Subcutaneous abdominal adipose tissue (tissue), 5 donors: ENCODE results near the gene CTIF.
A peak's percentile ranks its signal among the peaks of the same experiment; 100 is the strongest.

Experiments used
- H3K27ac ChIP-seq: one replicate; pipeline ENCODE4 v1.7.0; 2013; ENCODE audit warnings: low read depth, mild to moderate bottlenecking, inconsistent platforms, low read length, moderate library complexity
- H3K27me3 ChIP-seq, 5 donors: one replicate each; pipeline ENCODE4 v1.7.0; 2013; ENCODE audit warnings: low read length in 5 of 5, inconsistent platforms in 1 of 5; ENCODE audit not compliant: control insufficient read depth in 5 of 5, insufficient read depth in 4 of 5
- H3K36me3 ChIP-seq, 5 donors: one replicate each; pipeline ENCODE4 v1.7.0; 2013; ENCODE audit warnings: low read length in 5 of 5; ENCODE audit not compliant: control insufficient read depth in 5 of 5, insufficient read depth in 5 of 5
- H3K4me1 ChIP-seq, 5 donors: one replicate each; pipeline ENCODE4 v1.7.0; 2013; ENCODE audit warnings: low read length in 5 of 5, mild to moderate bottlenecking in 3 of 5, moderate library complexity in 1 of 5; ENCODE audit not compliant: control insufficient read depth in 5 of 5, insufficient read depth in 5 of 5
- H3K4me3 ChIP-seq, 5 donors: one replicate each; pipeline ENCODE4 v1.7.0; 2013; ENCODE audit warnings: low read length in 5 of 5, low read depth in 1 of 5
- H3K9ac ChIP-seq, 5 donors: one replicate each; pipeline ENCODE4 v1.7.0; 2013; ENCODE audit warnings: low read length in 5 of 5, mild to moderate bottlenecking in 4 of 5, moderate library complexity in 3 of 5
- H3K9me3 ChIP-seq, 5 donors: one replicate each; pipeline ENCODE4 v1.7.0; 2013; ENCODE audit warnings: low read length in 5 of 5; ENCODE audit not compliant: control insufficient read depth in 5 of 5
- donor health status: healthy.
- donor health status: healthy.
- donor health status: healthy.
- donor health status: healthy.
- donor health status: healthy.

The CTIF gene

GRCh38 chr18:48846423-48846932, 307.6 kb downstream of the CTIF start:
- Histone ChIP-seq H3K27me3 (no peaks in the 10 kb centered on the region), H3K4me3 (no peak overlapping the region), H3K36me3 (peaks cover 0 to 5% (median 0%) of the 10 kb centered on the region in 5 donors), H3K9ac (no peak overlapping the region), H3K27ac (no peak overlapping the region), H3K4me1 (peaks cover 15 to 69% (median 53%) of the 10 kb centered on the region in 5 donors), H3K9me3 (no peaks in the 10 kb centered on the region)

DNA sequence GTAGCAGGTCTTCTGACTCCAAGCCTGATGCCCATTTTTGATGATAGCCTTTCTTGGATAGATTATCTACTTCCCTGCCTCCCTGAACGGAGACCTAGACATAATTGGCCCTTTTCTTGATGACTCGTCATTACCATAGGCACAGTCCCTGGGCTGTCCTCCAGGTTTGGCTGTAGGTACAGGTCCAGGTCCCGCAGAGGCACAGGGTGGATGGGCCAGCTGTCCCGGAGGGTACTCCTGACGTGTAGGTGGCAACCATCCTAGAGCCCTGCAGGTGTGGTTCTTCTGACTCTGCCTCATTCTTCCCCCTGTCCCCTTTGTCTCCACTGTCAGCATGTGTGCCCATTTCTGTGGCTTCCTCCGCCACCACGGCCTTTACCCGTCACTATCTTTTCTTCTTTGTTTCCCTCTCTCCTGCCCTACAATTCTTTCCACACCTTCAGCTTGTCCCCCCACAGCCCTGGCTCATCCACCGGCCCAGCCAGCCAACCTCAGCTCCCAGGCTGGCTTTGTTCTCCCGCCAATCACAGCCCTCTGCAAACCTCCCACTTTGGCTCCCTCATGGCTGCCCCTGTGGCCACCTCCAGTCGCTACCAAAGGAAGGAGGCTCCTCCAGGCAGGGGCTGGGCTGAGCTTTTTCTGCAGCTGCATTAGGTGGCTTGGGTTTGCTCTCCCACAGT, 309.1 kb downstream of the CTIF start:
- Histone ChIP-seq H3K27ac (no peak overlapping the region), H3K4me1 (peaks cover 15 to 57% (median 51%) of the 10 kb centered on the region in 5 donors), H3K9ac (no peak overlapping the region), H3K36me3 (peaks cover 0 to 8% (median 0%) of the 10 kb centered on the region in 5 donors), H3K4me3 (peak overlapping the region in 1 of 5 donors; percentile 5), H3K27me3 (no peaks in the 10 kb centered on the region), H3K9me3 (no peaks in the 10 kb centered on the region)

GRCh38 chr18:48848641-48849143, 309.9 kb downstream of the CTIF start:
- Histone ChIP-seq H3K4me1 (peaks cover 13 to 57% (median 52%) of the 10 kb centered on the region in 5 donors), H3K27ac (no peak overlapping the region), H3K9ac (no peak overlapping the region), H3K4me3 (peak overlapping the region in 1 of 5 donors; percentile 5), H3K36me3 (peaks cover 0 to 8% (median 0%) of the 10 kb centered on the region in 5 donors), H3K9me3 (no peaks in the 10 kb centered on the region), H3K27me3 (no peaks in the 10 kb centered on the region)

- peak overlapping the region; percentile 63 for H3K27ac ChIP-seq
- H3K9ac ChIP-seq = peak overlapping the region in 2 of 5 donors; percentile 21 to 41
Measured at GRCh38 chr18:48850822-48851598, 312.2 kb downstream of the CTIF start.

DNA sequence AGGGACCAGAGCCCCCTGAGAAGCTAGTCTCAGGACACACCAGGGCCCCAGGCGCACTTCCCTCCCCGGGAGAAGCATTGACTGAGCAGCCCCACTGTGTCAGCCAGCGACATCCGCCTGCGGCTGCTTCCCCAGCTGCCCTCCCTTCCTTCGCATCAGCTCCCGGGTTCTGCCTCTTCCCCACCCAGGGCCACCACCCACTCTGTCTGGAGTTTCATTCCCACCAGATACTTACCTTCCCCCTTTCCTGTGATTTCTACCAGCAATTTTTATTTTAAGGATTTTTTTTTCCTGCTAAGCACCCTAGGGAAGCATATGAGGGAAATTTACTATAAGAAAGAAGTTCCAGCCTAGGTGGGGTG, 312.7 kb downstream of the CTIF start:
- H3K27me3 ChIP-seq = no peaks in the 10 kb centered on the region
- peak overlapping the region; percentile 63 for H3K27ac ChIP-seq
- H3K36me3 ChIP-seq = peaks cover 0 to 18% (median 6%) of the 10 kb centered on the region in 5 donors
- H3K4me1 ChIP-seq = peaks cover 12 to 49% (median 40%) of the 10 kb centered on the region in 5 donors
- no peak overlapping the region for H3K4me3 ChIP-seq
- peak overlapping the region in 2 of 5 donors; percentile 21 to 35 for H3K9ac ChIP-seq
- no peaks in the 10 kb centered on the region for H3K9me3 ChIP-seq

More at GRCh38 chr18:48850822-48851598, 312.2 kb downstream of the CTIF start:
- peaks cover 12 to 48% (median 38%) of the 10 kb centered on the region in 5 donors for H3K4me1 ChIP-seq
- H3K36me3 ChIP-seq = peaks cover 0 to 18% (median 6%) of the 10 kb centered on the region in 5 donors
- no peak overlapping the region for H3K4me3 ChIP-seq
- H3K27me3 ChIP-seq = no peaks in the 10 kb centered on the region
- H3K9me3 ChIP-seq = no peaks in the 10 kb centered on the region

GRCh38 chr18:48852292-48852691, 313.5 kb downstream of the CTIF start:
- Histone ChIP-seq H3K9ac (no peak overlapping the region), H3K9me3 (no peaks in the 10 kb centered on the region), H3K27me3 (no peaks in the 10 kb centered on the region), H3K4me1 (peaks cover 12 to 51% (median 43%) of the 10 kb centered on the region in 5 donors), H3K36me3 (peaks cover 0 to 22% (median 11%) of the 10 kb centered on the region in 5 donors), H3K27ac (peak overlapping the region; percentile 63), H3K4me3 (no peak overlapping the region)

DNA sequence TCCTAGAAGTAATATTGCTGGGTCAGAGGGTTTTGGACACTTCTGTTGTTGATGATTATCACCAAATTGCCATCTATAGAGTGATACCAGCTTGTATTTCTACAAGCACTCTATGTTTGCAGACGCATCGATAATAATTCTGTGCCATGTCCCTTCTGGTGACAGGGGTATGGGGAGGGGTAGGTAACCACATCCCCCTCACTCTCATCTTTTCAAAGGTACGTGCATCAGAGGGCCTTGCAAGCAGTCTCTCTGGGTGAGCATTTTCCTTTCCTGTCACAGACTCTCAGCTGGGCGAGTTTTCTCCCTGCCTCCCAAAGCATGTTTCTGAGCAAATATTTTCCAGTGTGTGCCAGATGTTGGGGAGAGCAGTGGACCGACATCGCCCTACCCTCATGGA, 314.0 kb downstream of the CTIF start:
- H3K9me3 ChIP-seq = no peaks in the 10 kb centered on the region
- H3K27me3 ChIP-seq = no peaks in the 10 kb centered on the region
- peaks cover 0 to 27% (median 16%) of the 10 kb centered on the region in 5 donors for H3K36me3 ChIP-seq
- H3K9ac ChIP-seq = no peak overlapping the region
- no peak overlapping the region for H3K4me3 ChIP-seq
- H3K4me1 ChIP-seq = peaks cover 12 to 55% (median 43%) of the 10 kb centered on the region in 5 donors
- peak overlapping the region; percentile 63 for H3K27ac ChIP-seq

DNA sequence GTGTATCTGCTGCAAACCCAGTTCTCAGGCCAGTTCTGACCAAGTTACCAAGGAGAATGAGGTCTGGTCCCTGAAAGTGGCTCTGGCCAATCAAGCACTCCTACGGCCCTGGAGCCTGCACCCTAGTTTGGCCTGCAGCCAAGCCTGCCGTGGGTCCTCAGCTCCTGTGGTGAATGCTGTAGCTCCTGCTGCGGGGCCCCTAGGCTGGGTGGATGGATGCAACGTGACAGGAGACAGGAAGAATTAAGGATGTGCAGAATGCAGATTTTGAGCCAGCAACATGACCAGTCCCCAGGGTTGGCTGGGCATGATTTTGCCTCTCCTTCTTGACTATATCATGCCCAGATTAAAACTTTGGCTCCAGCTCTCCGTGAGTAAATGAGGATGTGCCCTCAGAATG, 314.8 kb downstream of the CTIF start:
- Histone ChIP-seq H3K27ac (no peak overlapping the region), H3K9me3 (no peaks in the 10 kb centered on the region), H3K27me3 (no peaks in the 10 kb centered on the region), H3K4me1 (peaks cover 9 to 60% (median 42%) of the 10 kb centered on the region in 5 donors), H3K4me3 (no peak overlapping the region), H3K36me3 (peaks cover 0 to 23% (median 18%) of the 10 kb centered on the region in 5 donors), H3K9ac (no peak overlapping the region)

DNA sequence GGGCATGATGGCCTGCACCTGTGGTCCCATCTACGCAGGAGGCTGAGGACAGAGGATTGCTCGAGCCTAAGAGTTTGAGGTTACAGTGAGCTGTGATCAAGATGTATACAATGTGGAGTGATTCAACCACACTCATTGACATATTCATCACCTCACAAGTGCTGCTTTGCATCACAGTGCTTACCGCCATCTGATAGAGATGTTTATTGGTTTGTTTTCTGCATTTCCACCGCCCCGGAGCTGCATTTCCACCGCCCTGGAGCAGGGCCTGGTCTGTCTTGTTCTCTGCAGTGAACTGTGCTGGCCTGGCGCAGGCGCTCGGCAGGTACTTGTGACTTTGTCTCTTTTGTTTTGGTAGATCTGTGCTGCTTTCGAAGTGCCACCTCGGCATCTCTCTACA, 315.9 kb downstream of the CTIF start:
- Histone ChIP-seq H3K36me3 (peaks cover 0 to 30% (median 19%) of the 10 kb centered on the region in 5 donors), H3K27me3 (no peaks in the 10 kb centered on the region), H3K27ac (no peak overlapping the region), H3K4me1 (peaks cover 9 to 70% (median 48%) of the 10 kb centered on the region in 5 donors), H3K9me3 (no peaks in the 10 kb centered on the region), H3K4me3 (no peak overlapping the region), H3K9ac (no peak overlapping the region)
